ENCODE data around the gene CWF19L1. TPM values are rescaled to one million over a fixed set of nuclear protein-coding genes. Genes with fewer than 3 reads are reported as not detected.

CWF19L1 gene
- total RNA-seq, 1 donor from 2014 or later = 18.1 TPM

GRCh38 chr10:100201549-100201948 lies 65.9 kb downstream of the CWF19L1 start:
- Histone ChIP-seq H3K9me3 (no peaks in the 10 kb centered on the region), H3K36me3 (peaks cover 97% of the 10 kb centered on the region), H3K27me3 (ENCODE audit: low read depth) (no peaks in the 10 kb centered on the region), H3K4me3 (no peak overlapping the region), H3K4me1 (no peaks in the 10 kb centered on the region), H3K27ac (no peak overlapping the region)
- intact Hi-C loops (cut with DNase I) = no loop called here
- DNase-seq (no peak), ATAC-seq (no peak)
- no peak for TF ChIP-seq CTCF (IDR thresholded peaks at IDR 0.05)

GRCh38 chr10:100194711-100195110 lies 72.7 kb downstream of the CWF19L1 start:
- no peak for ATAC-seq
- TF ChIP-seq CTCF (IDR thresholded peaks at IDR 0.05) = no peak
- intact Hi-C loops (cut with DNase I) = no loop called here
- no peak overlapping the region for H3K4me3 ChIP-seq
- H3K9me3 ChIP-seq = no peaks in the 10 kb centered on the region
- no peaks in the 10 kb centered on the region for H3K27me3 ChIP-seq (ENCODE audit: low read depth)
- no peaks in the 10 kb centered on the region for H3K4me1 ChIP-seq
- peaks cover 89% of the 10 kb centered on the region for H3K36me3 ChIP-seq
- DNase-seq = no peak
- H3K27ac ChIP-seq = no peak overlapping the region

DNA sequence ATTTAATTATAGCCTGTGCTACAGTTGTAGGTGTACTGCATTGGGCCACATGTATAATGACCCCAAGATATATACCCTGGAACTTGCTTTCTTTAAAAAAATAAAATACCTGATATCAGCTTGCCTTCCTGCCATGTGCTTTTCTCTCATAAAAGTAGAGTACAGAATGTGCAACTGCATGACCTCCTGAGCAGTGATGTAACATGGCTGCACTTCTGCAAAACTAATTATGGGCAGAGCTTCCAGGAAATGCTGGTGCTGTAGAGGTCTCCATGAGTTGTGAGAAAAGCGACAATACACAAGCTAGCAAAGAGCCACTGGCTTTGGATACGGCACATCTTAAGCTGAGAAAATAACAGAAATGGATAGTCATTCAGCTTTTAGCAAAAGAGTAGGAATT lies 75.1 kb downstream of the CWF19L1 start:
- H3K27me3 ChIP-seq (ENCODE audit: low read depth) = no peaks in the 10 kb centered on the region
- no peak overlapping the region for H3K27ac ChIP-seq
- H3K4me3 ChIP-seq = no peak overlapping the region
- TF ChIP-seq CTCF (IDR thresholded peaks at IDR 0.05) = no peak
- H3K9me3 ChIP-seq = no peaks in the 10 kb centered on the region
- peak; percentile 62 to 70 for ATAC-seq
- peaks cover 75% of the 10 kb centered on the region for H3K36me3 ChIP-seq
- intact Hi-C loops (cut with DNase I) = no loop called here
- H3K4me1 ChIP-seq = no peaks in the 10 kb centered on the region
- no peak for DNase-seq

GRCh38 chr10:100186253-100187212 lies 80.9 kb downstream of the CWF19L1 start:
- peaks cover 37% of the 10 kb centered on the region for H3K36me3 ChIP-seq

More at GRCh38 chr10:100186253-100187212, 80.9 kb downstream of the CWF19L1 start:
- no peak for TF ChIP-seq CTCF (IDR thresholded peaks at IDR 0.05)
- no peaks in the 10 kb centered on the region for H3K9me3 ChIP-seq
- DNase-seq = peak; percentile 56
- peak; percentile 58 to 70 for ATAC-seq
- intact Hi-C loops (cut with DNase I) = no loop called here
- H3K4me1 ChIP-seq = peaks cover 27% of the 10 kb centered on the region
- peak overlapping the region; percentile 92 for H3K4me3 ChIP-seq
- peak overlapping the region; percentile 88 for H3K27ac ChIP-seq
- H3K27me3 ChIP-seq (ENCODE audit: low read depth) = no peaks in the 10 kb centered on the region
